IMR-90 (cell line): ENCODE data around the gene RPEL1. TPM values are rescaled to one million over a fixed set of nuclear protein-coding genes. Genes with fewer than 3 reads are reported as not detected.

Experiments used
- ATAC-seq: fragments of 200-7000 bp; cut with Tn5 transposase; 2 replicates; pipeline ENCODE4 v1.9.1; 2020; ENCODE audit warnings: low read depth, mild to moderate bottlenecking, moderate library complexity
- BruUV-seq: library from RNA; stranded (reverse); fragments of 400-500 nt; replicated peaks from 2 replicates; lab custom pipeline; 2021; lab: Mats Ljungman, UMichigan
- CTCF ChIA-PET: fragments of 300-600 bp; formaldehyde crosslinking; extraction: SDS; loops from one replicate; lab custom pipeline; 2021; ENCODE audit warnings: antibody characterized with exemption; lab: Yijun Ruan, JAX
- POLR2A ChIA-PET: fragments of 300-600 bp; sonication (Branson Sonifier 250); formaldehyde crosslinking; loops from one replicate; lab custom pipeline; 2022; ENCODE audit warnings: antibody characterized with exemption; ENCODE audit not compliant: unreplicated experiment; lab: Charles Lee
- DNase-seq: peaks from one replicate; pipeline ENCODE4 v3.0.0; 2013
- H2AFZ ChIP-seq: replicated peaks from 2 replicates; pipeline ENCODE3; 2013; ENCODE audit warnings: low read length, mild to moderate bottlenecking; ENCODE audit not compliant: poor library complexity
- H2AK5ac ChIP-seq: 2 replicates; pipeline ENCODE4 v1.6.1; 2013; ENCODE audit warnings: low read depth, low read length, inconsistent platforms
- H2AK9ac ChIP-seq: replicated peaks from 2 replicates; pipeline ENCODE3; 2013; ENCODE audit warnings: mild to moderate bottlenecking, low read depth, low read length, moderate library complexity; ENCODE audit not compliant: poor library complexity
- H2BK120ac ChIP-seq: 2 replicates; pipeline ENCODE4 v1.6.1; 2013; ENCODE audit warnings: low read depth, low read length, inconsistent platforms
- H2BK15ac ChIP-seq: 3 replicates; pipeline ENCODE4 v1.6.1; 2013; ENCODE audit warnings: low read depth, low read length, inconsistent platforms
- H2BK20ac ChIP-seq: 2 replicates; pipeline ENCODE4 v1.6.1; 2013; ENCODE audit warnings: low read depth, mild to moderate bottlenecking, inconsistent platforms, low read length, moderate library complexity
- H2BK5ac ChIP-seq: 2 replicates; pipeline ENCODE4 v1.6.1; 2013; ENCODE audit warnings: mild to moderate bottlenecking, low read depth, low read length, inconsistent platforms; ENCODE audit not compliant: poor library complexity, severe bottlenecking
- H3K14ac ChIP-seq: replicated peaks from 2 replicates; pipeline ENCODE4 v1.6.1; 2013; ENCODE audit warnings: low read depth, low read length, inconsistent platforms
- H3K18ac ChIP-seq: 2 replicates; pipeline ENCODE4 v1.6.1; 2013; ENCODE audit warnings: low read depth, low read length, control low read depth
- H3K23ac ChIP-seq: 2 replicates; pipeline ENCODE4 v1.6.1; 2013; ENCODE audit warnings: low read depth, low read length, inconsistent platforms
- H3K27ac ChIP-seq: 2 replicates; pipeline ENCODE4 v1.5.1; 2013; ENCODE audit warnings: mild to moderate bottlenecking, control low read depth, low read length; ENCODE audit not compliant: insufficient read depth
- H3K27me3 ChIP-seq: 2 replicates; pipeline ENCODE4 v1.6.1; 2013; ENCODE audit warnings: low read length; ENCODE audit not compliant: control insufficient read depth, insufficient read depth
- H3K36me3 ChIP-seq: 2 replicates; pipeline ENCODE4 v1.6.1; 2013; ENCODE audit warnings: low read length, mixed read lengths; ENCODE audit not compliant: control insufficient read depth, insufficient read depth
- H3K4ac ChIP-seq: 2 replicates; pipeline ENCODE4 v1.6.1; 2013; ENCODE audit warnings: low read depth, low read length, inconsistent platforms
- H3K4me1 ChIP-seq: 2 replicates; pipeline ENCODE4 v1.6.1; 2013; ENCODE audit warnings: low read length, mixed read lengths; ENCODE audit not compliant: control insufficient read depth, insufficient read depth
- H3K4me2 ChIP-seq: 2 replicates; pipeline ENCODE4 v1.6.1; 2013; ENCODE audit warnings: low read depth, mild to moderate bottlenecking, control low read depth, low read length, moderate library complexity
- H3K4me3 ChIP-seq: 2 replicates; pipeline ENCODE4 v1.5.1; 2013; ENCODE audit warnings: low read depth, mild to moderate bottlenecking, control low read depth, low read length, moderate library complexity; ENCODE audit not compliant: insufficient read depth
- H3K56ac ChIP-seq: 2 replicates; pipeline ENCODE4 v1.6.1; 2013; ENCODE audit warnings: low read length, inconsistent platforms; ENCODE audit not compliant: insufficient read depth; ENCODE audit errors: extremely low read depth
- H3K79me1 ChIP-seq, 2 experiments: 2 replicates each; pipeline ENCODE4 v1.6.1; 2013; ENCODE audit warnings: low read length in 2 of 2, inconsistent platforms in 1 of 2, low read depth in 1 of 2
- H3K9ac ChIP-seq: 2 replicates; pipeline ENCODE4 v1.6.1; 2013; ENCODE audit warnings: low read depth, low read length, control low read depth
- H3K9me1 ChIP-seq: 2 replicates; pipeline ENCODE4 v1.6.1; 2013; ENCODE audit warnings: low read length, inconsistent platforms; ENCODE audit not compliant: insufficient read depth
- H3K9me3 ChIP-seq: 2 replicates; pipeline ENCODE4 v1.6.1; 2013; ENCODE audit warnings: low read length; ENCODE audit not compliant: control insufficient read depth, insufficient read depth
- H4K20me1 ChIP-seq: 2 replicates; pipeline ENCODE4 v1.6.1; 2013; ENCODE audit warnings: low read length, inconsistent platforms; ENCODE audit not compliant: insufficient read depth
- H4K5ac ChIP-seq: 2 replicates; pipeline ENCODE4 v1.6.1; 2013; ENCODE audit warnings: mild to moderate bottlenecking, low read depth, low read length, control low read depth
- H4K8ac ChIP-seq, 2 experiments: 2 replicates each; pipeline ENCODE4 v1.6.1; 2013; ENCODE audit warnings: low read depth in 2 of 2, low read length in 2 of 2, control low read depth in 1 of 2, inconsistent platforms in 1 of 2
- H4K91ac ChIP-seq: 2 replicates; pipeline ENCODE4 v1.6.1; 2013; ENCODE audit warnings: low read depth, low read length, inconsistent platforms; ENCODE audit not compliant: insufficient read depth
- BHLHE40 ChIP-seq: fragments of 150-350 bp; IDR thresholded peaks from 2 replicates; pipeline ENCODE4 v1.6.1; 2016; ENCODE audit warnings: mild to moderate bottlenecking, low read depth, low read length
- CEBPB ChIP-seq: IDR thresholded peaks from 2 replicates; pipeline ENCODE4 v1.6.1; 2012; ENCODE audit warnings: low read depth, low read length, improper control_type of control experiment
- CHD1 ChIP-seq: IDR thresholded peaks from 2 replicates; pipeline ENCODE4 v1.6.1; 2012; ENCODE audit warnings: low read depth, low read length, improper control_type of control experiment
- CTCF ChIP-seq: conservative IDR thresholded peaks from 2 replicates; pipeline ENCODE4 v1.5.1; 2012; ENCODE audit warnings: mild to moderate bottlenecking, low read depth, low read length, improper control_type of control experiment
- ELK1 ChIP-seq: fragments of 150-350 bp; IDR thresholded peaks from 2 replicates; pipeline ENCODE4 v1.6.1; 2016; ENCODE audit warnings: low read depth, mild to moderate bottlenecking, low read length, moderate library complexity, borderline replicate concordance
- FOS ChIP-seq: fragments of 150-350 bp; IDR thresholded peaks from 2 replicates; pipeline ENCODE4 v1.6.1; 2016; ENCODE audit warnings: low read depth, low read length
- MAFK ChIP-seq: IDR thresholded peaks from 2 replicates; pipeline ENCODE4 v1.6.1; 2012; ENCODE audit warnings: low read depth, low read length, improper control_type of control experiment
- MXI1 ChIP-seq: IDR thresholded peaks from 2 replicates; pipeline ENCODE4 v1.6.1; 2012; ENCODE audit warnings: low read depth, mild to moderate bottlenecking, low read length, moderate library complexity, borderline replicate concordance
- POLR2A ChIP-seq: IDR thresholded peaks from 2 replicates; pipeline ENCODE4 v1.6.1; 2012; ENCODE audit warnings: mild to moderate bottlenecking, low read depth, low read length
- RAD21 ChIP-seq: IDR thresholded peaks from 2 replicates; pipeline ENCODE4 v1.6.1; 2012; ENCODE audit warnings: low read length, improper control_type of control experiment
- RCOR1 ChIP-seq: IDR thresholded peaks from 2 replicates; pipeline ENCODE4 v1.6.1; 2012; ENCODE audit warnings: mild to moderate bottlenecking, low read length, improper control_type of control experiment; ENCODE audit not compliant: insufficient replicate concordance
- RFX5 ChIP-seq: IDR thresholded peaks from 2 replicates; pipeline ENCODE4 v1.8.0; 2012; ENCODE audit warnings: low read depth, mild to moderate bottlenecking, low read length, moderate library complexity
- SMC3 ChIP-seq: fragments of 150-350 bp; IDR thresholded peaks from 2 replicates; pipeline ENCODE4 v1.6.1; 2016; ENCODE audit warnings: low read depth, mild to moderate bottlenecking, antibody characterized with exemption, low read length, moderate library complexity
- USF2 ChIP-seq: fragments of 150-350 bp; IDR thresholded peaks from 2 replicates; pipeline ENCODE4 v1.6.1; 2017; ENCODE audit warnings: mild to moderate bottlenecking, antibody characterized with exemption, low read length, low read depth
- WGBS, 2 experiments: methylation state at CpG; one replicate each; pipeline versions ENCODE4 v1.1.5 to v1.1.7; 2013; ENCODE audit warnings: missing lambda C conversion rate in 2 of 2; ENCODE audit not compliant: insufficient read length in 1 of 2; ENCODE audit errors: extremely low coverage in 2 of 2; 5-methylcytosine and 5-hydroxymethylcytosine counted together
- dilution Hi-C: fragments of 300-500 bp; cut with HindIII; formaldehyde crosslinking; loops from one replicate; pipeline ENCODE4 v1.14.3; 2018; ENCODE audit warnings: low sequenced_read_pairs; ENCODE audit not compliant: unreplicated experiment
- in situ Hi-C: fragments of 300-500 bp; cut with MboI; formaldehyde crosslinking; loops from 3 replicates; pipeline ENCODE4 v1.14.3; 2019; ENCODE audit warnings: low sequenced_read_pairs, inconsistent platforms, mixed read lengths
- intact Hi-C: fragments of 100-400 bp; cut with micrococcal nuclease; formaldehyde crosslinking; loops from 2 replicates; pipeline ENCODE4 v1.10.0; 2022
- polyA plus RNA-seq, 3 experiments: library from polyadenylated mRNA; depleted of rRNA; stranded (reverse); fragments of >200 nt; gene quantifications; 2 replicates each; pipeline ENCODE4 v1.2.3, GENCODE V29; 2012; ENCODE audit warnings: low replicate concordance in 1 of 3
- total RNA-seq: library from RNA; depleted of rRNA; stranded (reverse); fragments of >200 nt; gene quantifications from 2 replicates; pipeline ENCODE4 v1.2.3, GENCODE V29; 2012

RPEL1 gene
- total and polyA plus RNA-seq, 2 of the 4 experiments (the other 2 are of a cell fraction): under 0.01 to 0.26 TPM

- H2BK120ac ChIP-seq: no peak overlapping the region
- no TSS peak for BruUV-seq
- intact Hi-C loops: loop anchor here (1.0 to 10.0 kb wide), 6 partner anchors 52 to 520 kb away; partner anchors contain the start of genes CYP17A1 and NT5C2
- H3K4me1 ChIP-seq: peaks cover 6% of the 10 kb centered on the region
- dilution Hi-C loops: no loop called here
- H2AK5ac ChIP-seq: 0 out of 2 replicates have a peak overlapping the region, but pooled peaks have one; percentile 52
- TF ChIP-seq CEBPB: peak; percentile 44; the same call in 1 of the 2 replicates
- TF ChIP-seq CTCF: peak; percentile 91
- no peak for TF ChIP-seq MAFK
- TF ChIP-seq CHD1: no peak
- TF ChIP-seq USF2: no peak
- TF ChIP-seq RAD21: peak; percentile 96
- TF ChIP-seq FOS: no peak
- no peak for TF ChIP-seq ELK1
- peak; percentile 92 for TF ChIP-seq SMC3
- no peak for TF ChIP-seq BHLHE40
- no peak for TF ChIP-seq RCOR1
- TF ChIP-seq RFX5: no peak
- TF ChIP-seq POLR2A: no peak
- TF ChIP-seq MXI1: no peak
- H3K18ac ChIP-seq: no peak overlapping the region
- ATAC-seq (peak; percentile 94), DNase-seq (peak; percentile 81)
- peak overlapping the region; percentile 57; the same call in 1 of the 2 replicates for H3K14ac ChIP-seq
- no peaks in the 10 kb centered on the region for H3K27me3 ChIP-seq
- no peak overlapping the region for H2BK15ac ChIP-seq
- 53% methylated on average over 3 of the region's 9 CpGs; no CpG with 5 or more reads in 1 of the 2 experiments for WGBS, 2 experiments
- H3K56ac ChIP-seq: no peak overlapping the region
- no peak overlapping the region for H3K4ac ChIP-seq
- H3K9me3 ChIP-seq: no peaks in the 10 kb centered on the region
- no peak overlapping the region for H4K91ac ChIP-seq
- no peaks in the 10 kb centered on the region for H3K36me3 ChIP-seq
- H2BK20ac ChIP-seq: 0 out of 2 replicates have a peak overlapping the region, but pooled peaks have one; percentile 56
- H4K5ac ChIP-seq: no peak overlapping the region
- no peak overlapping the region for H2AFZ ChIP-seq
- POLR2A ChIA-PET: interaction anchor here (1.0 kb wide), 1 partner anchor 159 kb away, joined by 3 read pairs; no protein-coding TSS in a partner anchor
- H3K4me2 ChIP-seq: no peak overlapping the region
- H2AK9ac ChIP-seq: no peak overlapping the region
- in situ Hi-C loops: loop anchor here (5.0 to 10.0 kb wide), 2 partner anchors 160 to 327 kb away; partner anchors contain the start of gene CNNM2
- CTCF ChIA-PET: interaction anchor here (0.6 to 1.6 kb wide), 18 partner anchors 14 to 343 kb away, joined by 3 to 8 read pairs (median 4); partner anchors contain the start of genes CNNM2 and NT5C2
- no peak overlapping the region for H2BK5ac ChIP-seq
- no peak overlapping the region; a peak in 1 of 4 replicates for H4K8ac ChIP-seq
- H4K20me1 ChIP-seq: no peaks in the 10 kb centered on the region
- H3K9ac ChIP-seq: no peak overlapping the region
- peaks cover 7% of the 10 kb centered on the region for H3K9me1 ChIP-seq
- H3K4me3 ChIP-seq: no peak overlapping the region
- H3K27ac ChIP-seq: no peak overlapping the region
- peaks cover 0 to 4% of the 10 kb centered on the region in 2 experiments; a peak in 1 of 4 replicates for H3K79me1 ChIP-seq
- no peak overlapping the region for H3K23ac ChIP-seq
Measured at GRCh38 chr10:103244666-103245271, 918 bp upstream of the RPEL1 start.
